GM18909 (cell line): ENCODE measurements around the gene KLHL22.
"Not testable (repeated sequence)": the region's sequence is repeated elsewhere in the genome, so short reads cannot be mapped to it uniquely, and the experiment has no call there.

Source experiments
- ATAC-seq: cut with Tn5 transposase; IDR thresholded peaks from one replicate; pipeline ENCODE4 v1.9.1; 2021; ENCODE audit warnings: mild to moderate bottlenecking; ENCODE audit not compliant: unreplicated experiment, poor library complexity

KLHL22 gene

GRCh38 chr22:20405291-20405930 lies 90.2 kb downstream of the KLHL22 start:
- no peak for ATAC-seq

GRCh38 chr22:20404881-20405280 lies 90.7 kb downstream of the KLHL22 start:
- ATAC-seq: no peak

GRCh38 chr22:20403779-20404140 lies 91.8 kb downstream of the KLHL22 start:
- no peak for ATAC-seq

GRCh38 chr22:20402960-20403778 lies 92.4 kb downstream of the KLHL22 start:
- ATAC-seq: no peak

- ATAC-seq: no peak
Observed at GRCh38 chr22:20401376-20402014, 94.1 kb downstream of the KLHL22 start.

- no peak for ATAC-seq
Observed at GRCh38 chr22:20400606-20401375, 94.8 kb downstream of the KLHL22 start.

- no peak for ATAC-seq
Observed at GRCh38 chr22:20399866-20400605, 95.6 kb downstream of the KLHL22 start.

GRCh38 chr22:20398420-20398819 lies 97.2 kb downstream of the KLHL22 start:
- ATAC-seq: no peak

GRCh38 chr22:20397498-20397897 lies 98.1 kb downstream of the KLHL22 start:
- no peak for ATAC-seq

- ATAC-seq: no peak
Observed at GRCh38 chr22:20396639-20397038, 99.0 kb downstream of the KLHL22 start.

GRCh38 chr22:20395907-20396287 lies 99.7 kb downstream of the KLHL22 start:
- ATAC-seq: no peak

GRCh38 chr22:20395181-20395906 lies 100.3 kb downstream of the KLHL22 start:
- no peak for ATAC-seq

- peak; percentile 64 for ATAC-seq
Observed at GRCh38 chr22:20393705-20394476, 101.7 kb downstream of the KLHL22 start, which contains the start of gene ZNF74. Gene ZNF74 (plus strand): TSS chr22:20394151. CDS start chr22:20394629, 478 bp downstream.

- no peak for ATAC-seq
Observed at GRCh38 chr22:20392983-20393704, 102.5 kb downstream of the KLHL22 start.

GRCh38 chr22:20392365-20392881 lies 103.2 kb downstream of the KLHL22 start:
- not testable (repeated sequence) for ATAC-seq
